Erythroblast (primary cell): Measurements from ENCODE around the gene HOXA6.

ENCODE experiments used
- GATA1 ChIP-seq: IDR thresholded peaks from 2 replicates; pipeline ENCODE4 v1.6.1; 2011; ENCODE audit warnings: low read depth, mild to moderate bottlenecking, control low read depth, low read length, moderate library complexity
- POLR2A ChIP-seq: IDR thresholded peaks from 2 replicates; pipeline ENCODE4 v1.6.1; 2011; ENCODE audit warnings: mild to moderate bottlenecking, low read length

DNA sequence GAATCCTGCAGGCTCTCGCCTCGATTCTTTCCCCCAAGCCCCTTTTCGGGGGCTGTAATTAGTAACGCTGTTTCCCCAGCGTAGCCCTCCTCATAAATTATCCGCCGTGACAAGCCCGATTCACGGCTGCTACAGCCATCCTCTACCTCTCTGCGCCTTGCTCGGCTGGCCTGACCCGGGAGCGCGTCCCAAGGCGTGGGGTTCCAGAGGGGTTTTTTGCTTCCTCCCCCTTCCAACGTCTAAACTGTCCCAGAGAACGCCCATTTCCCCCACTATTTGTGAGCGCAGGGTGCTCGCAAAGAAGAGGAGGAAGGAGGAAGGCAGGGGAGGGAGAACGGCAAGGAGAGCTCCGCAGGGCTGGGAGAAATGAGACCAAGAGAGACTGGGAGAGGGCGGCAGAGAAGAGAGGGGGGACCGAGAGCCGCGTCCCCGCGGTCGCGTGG, 5.0 kb downstream of the HOXA6 start:
- TF ChIP-seq POLR2A (no peak), GATA1 (no peak)
